Measurements from ENCODE around the gene GKAP1. TPM values are rescaled to one million over a fixed set of nuclear protein-coding genes. Genes with fewer than 3 reads are reported as not detected.
"Not testable (repeated sequence)": the region's sequence is repeated elsewhere in the genome, so short reads cannot be mapped to it uniquely, and the experiment has no call there.

GKAP1 gene
- total RNA-seq (10 to 100 TPM in 1 of 2 donors, 1 to 10 TPM in 1; 4.4 to 12.6 TPM), polyA plus RNA-seq (1 to 10 TPM; 1.8 to 7.6 TPM)
- long read RNA-seq, donor 1: 0 reads
- long read RNA-seq, donor 2, partial matches to known transcripts: 0 of 1 reads
- long read RNA-seq, donor 2, other reads (novel, unspliced or antisense): 0 of 1 reads
- long read RNA-seq, donor 3: 0 reads
- long read RNA-seq, donor 4, partial matches to known transcripts: 0 of 1 reads
- long read RNA-seq, donor 4, other reads (novel, unspliced or antisense): 0 of 1 reads
- long read RNA-seq, donor 5: 0 reads

- H3K4me1 ChIP-seq (ENCODE audit: control insufficient read depth in 5 of 5, insufficient read depth in 5 of 5, low read length in 5 of 5); H3K9me3 ChIP-seq (ENCODE audit: control insufficient read depth in 4 of 4, insufficient read depth in 3 of 4, low read length in 3 of 4); H3K27me3 ChIP-seq (ENCODE audit: control insufficient read depth in 3 of 3, insufficient read depth in 3 of 3, low read length in 2 of 3); H3K36me3 ChIP-seq (ENCODE audit: control insufficient read depth in 4 of 4, insufficient read depth in 4 of 4, low read length in 4 of 4): not testable (repeated sequence)
- 1% methylated on average over 57 to 103 of the region's 103 CpGs for WGBS, 2 donors
- Histone ChIP-seq H3K9ac (ENCODE audit: insufficient read depth in 1 of 2, low read length in 2 of 2) (peak within 1 kb of the TSS; percentile 16 to 42), H3K4me3 (peak within 1 kb of the TSS; percentile 74), H3K27ac (ENCODE audit: low read depth in 1 of 2, low read length in 1 of 2) (peak within 1 kb of the TSS; percentile 84 to 98)
- DNase-seq: peak; percentile 62 to 84 (median 71)
- ATAC-seq (ENCODE audit: insufficient read depth, low FRiP score): peak; percentile 94
Observed at GRCh38 chr9:83817356-83818278, at the start of gene GKAP1. TSS of gene GKAP1 (minus strand) at chr9:83817769. CDS start at chr9:83806517, 11,252 bp downstream.

GRCh38 chr9:83849895-83850294, 32.3 kb upstream of the GKAP1 start:
- ATAC-seq (ENCODE audit: insufficient read depth, low FRiP score); H3K9me3 ChIP-seq (ENCODE audit: control insufficient read depth in 4 of 4, insufficient read depth in 3 of 4, low read length in 3 of 4); H3K36me3 ChIP-seq (ENCODE audit: control insufficient read depth in 4 of 4, insufficient read depth in 4 of 4, low read length in 4 of 4); H3K27ac ChIP-seq (ENCODE audit: low read depth in 1 of 2, low read length in 1 of 2); H3K9ac ChIP-seq (ENCODE audit: insufficient read depth in 1 of 2, low read length in 2 of 2); H3K27me3 ChIP-seq (ENCODE audit: control insufficient read depth in 3 of 3, insufficient read depth in 3 of 3, low read length in 2 of 3); H3K4me3 ChIP-seq; H3K4me1 ChIP-seq (ENCODE audit: control insufficient read depth in 5 of 5, insufficient read depth in 5 of 5, low read length in 5 of 5); DNase-seq: not testable (repeated sequence)
- 86 to 92% methylated on average over 8 of the region's 8 CpGs for WGBS, 2 donors

- not testable (repeated sequence) for DNase-seq; H3K36me3 ChIP-seq (ENCODE audit: control insufficient read depth in 4 of 4, insufficient read depth in 4 of 4, low read length in 4 of 4); ATAC-seq (ENCODE audit: insufficient read depth, low FRiP score); H3K4me1 ChIP-seq (ENCODE audit: control insufficient read depth in 5 of 5, insufficient read depth in 5 of 5, low read length in 5 of 5); H3K4me3 ChIP-seq; H3K9ac ChIP-seq (ENCODE audit: insufficient read depth in 1 of 2, low read length in 2 of 2); H3K27me3 ChIP-seq (ENCODE audit: control insufficient read depth in 3 of 3, insufficient read depth in 3 of 3, low read length in 2 of 3); H3K27ac ChIP-seq (ENCODE audit: low read depth in 1 of 2, low read length in 1 of 2); H3K9me3 ChIP-seq (ENCODE audit: control insufficient read depth in 4 of 4, insufficient read depth in 3 of 4, low read length in 3 of 4)
- 81 to 84% methylated on average over 6 to 7 of the region's 7 CpGs for WGBS, 2 donors
Observed at GRCh38 chr9:83837070-83837643, 19.6 kb upstream of the GKAP1 start.

GRCh38 chr9:83830426-83831071, 13.0 kb upstream of the GKAP1 start:
- not testable (repeated sequence) for H3K4me3 ChIP-seq; H3K27me3 ChIP-seq (ENCODE audit: control insufficient read depth in 3 of 3, insufficient read depth in 3 of 3, low read length in 2 of 3); ATAC-seq (ENCODE audit: insufficient read depth, low FRiP score); H3K9me3 ChIP-seq (ENCODE audit: control insufficient read depth in 4 of 4, insufficient read depth in 3 of 4, low read length in 3 of 4); DNase-seq; H3K9ac ChIP-seq (ENCODE audit: insufficient read depth in 1 of 2, low read length in 2 of 2); H3K4me1 ChIP-seq (ENCODE audit: control insufficient read depth in 5 of 5, insufficient read depth in 5 of 5, low read length in 5 of 5); H3K36me3 ChIP-seq (ENCODE audit: control insufficient read depth in 4 of 4, insufficient read depth in 4 of 4, low read length in 4 of 4); H3K27ac ChIP-seq (ENCODE audit: low read depth in 1 of 2, low read length in 1 of 2)
- WGBS, 2 donors: 85 to 89% methylated on average over 5 of the region's 5 CpGs

GRCh38 chr9:83824986-83825623, 7.5 kb upstream of the GKAP1 start:
- 90 to 95% methylated on average over 3 of the region's 3 CpGs for WGBS, 2 donors
- not testable (repeated sequence) for H3K27me3 ChIP-seq (ENCODE audit: control insufficient read depth in 3 of 3, insufficient read depth in 3 of 3, low read length in 2 of 3); H3K36me3 ChIP-seq (ENCODE audit: control insufficient read depth in 4 of 4, insufficient read depth in 4 of 4, low read length in 4 of 4); ATAC-seq (ENCODE audit: insufficient read depth, low FRiP score); H3K4me1 ChIP-seq (ENCODE audit: control insufficient read depth in 5 of 5, insufficient read depth in 5 of 5, low read length in 5 of 5); H3K4me3 ChIP-seq; H3K27ac ChIP-seq (ENCODE audit: low read depth in 1 of 2, low read length in 1 of 2); DNase-seq; H3K9me3 ChIP-seq (ENCODE audit: control insufficient read depth in 4 of 4, insufficient read depth in 3 of 4, low read length in 3 of 4); H3K9ac ChIP-seq (ENCODE audit: insufficient read depth in 1 of 2, low read length in 2 of 2)

- not testable (repeated sequence) for H3K9me3 ChIP-seq (ENCODE audit: control insufficient read depth in 4 of 4, insufficient read depth in 3 of 4, low read length in 3 of 4); H3K36me3 ChIP-seq (ENCODE audit: control insufficient read depth in 4 of 4, insufficient read depth in 4 of 4, low read length in 4 of 4); H3K27me3 ChIP-seq (ENCODE audit: control insufficient read depth in 3 of 3, insufficient read depth in 3 of 3, low read length in 2 of 3); ATAC-seq (ENCODE audit: insufficient read depth, low FRiP score); H3K4me1 ChIP-seq (ENCODE audit: control insufficient read depth in 5 of 5, insufficient read depth in 5 of 5, low read length in 5 of 5)
- Histone ChIP-seq H3K4me3 (peak overlapping the region; percentile 74), H3K27ac (ENCODE audit: low read depth in 1 of 2, low read length in 1 of 2) (peak overlapping the region; percentile 84 to 98), H3K9ac (ENCODE audit: insufficient read depth in 1 of 2, low read length in 2 of 2) (peak overlapping the region in 1 of 2 donors; percentile 16)
- WGBS, 2 donors: 0 to 1% methylated on average over 25 to 38 of the region's 38 CpGs
- peak in 2 of 3 donors; percentile 5 to 13 for DNase-seq
Observed at GRCh38 chr9:83817011-83817355, 586 bp downstream of the GKAP1 start.

- not testable (repeated sequence) for H3K27ac ChIP-seq (ENCODE audit: low read depth in 1 of 2, low read length in 1 of 2); H3K4me1 ChIP-seq (ENCODE audit: control insufficient read depth in 5 of 5, insufficient read depth in 5 of 5, low read length in 5 of 5); ATAC-seq (ENCODE audit: insufficient read depth, low FRiP score); H3K9me3 ChIP-seq (ENCODE audit: control insufficient read depth in 4 of 4, insufficient read depth in 3 of 4, low read length in 3 of 4); H3K9ac ChIP-seq (ENCODE audit: insufficient read depth in 1 of 2, low read length in 2 of 2); H3K27me3 ChIP-seq (ENCODE audit: control insufficient read depth in 3 of 3, insufficient read depth in 3 of 3, low read length in 2 of 3); DNase-seq; H3K36me3 ChIP-seq (ENCODE audit: control insufficient read depth in 4 of 4, insufficient read depth in 4 of 4, low read length in 4 of 4); H3K4me3 ChIP-seq
- WGBS, 2 donors: 97 to 98% methylated on average over 4 of the region's 4 CpGs
Observed at GRCh38 chr9:83815120-83815519, 2.4 kb downstream of the GKAP1 start.
